ENCODE data around the gene MRPL52. TPM values are rescaled to one million over a fixed set of nuclear protein-coding genes. Genes with fewer than 3 reads are reported as not detected.

MRPL52 gene
- total and polyA plus RNA-seq, 2 of the 13 experiments (the other 11 are each of a cell fraction or from before 2014, with no cell fraction given), result 118 to 329 TPM

DNA sequence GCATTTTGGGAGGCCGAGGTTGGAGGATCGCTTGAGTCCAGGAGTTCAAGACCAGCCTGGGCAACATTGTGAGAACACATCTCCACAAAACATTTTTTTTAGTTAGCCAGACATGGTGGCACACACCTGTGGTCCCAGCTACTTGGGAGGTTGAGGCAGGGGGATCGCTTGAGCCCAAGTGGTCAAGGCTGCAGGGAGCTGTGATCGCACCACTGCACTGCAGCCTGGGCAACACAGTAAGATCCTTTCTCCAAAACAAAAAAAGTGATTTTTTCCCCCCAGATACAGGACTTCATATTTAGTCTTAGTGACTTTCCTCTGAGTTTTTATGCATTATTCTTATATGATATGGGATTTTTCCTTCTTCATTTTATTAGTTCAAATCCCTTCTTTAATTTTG, 43.0 kb upstream of the MRPL52 start:
- in situ Hi-C loops (cut with HindIII; ENCODE audit: extremely low pct_ligation_motif_present, low pct_unique_long_range_greater_than_20kb), result no loop called here
- Histone ChIP-seq H3K9me3 (ENCODE audit: low read length) (no peaks in the 10 kb centered on the region), H3K27me3 (ENCODE audit: control insufficient read depth in 1 of 2, insufficient read depth in 2 of 2, low read length in 2 of 2) (no peaks in the 10 kb centered on the region; a peak in 1 of 5 replicates), H3K79me2 (ENCODE audit: insufficient read depth, low read length) (no peaks in the 10 kb centered on the region), H2AFZ (ENCODE audit: low read length) (no peak overlapping the region), H3K4me2 (ENCODE audit: low read depth, low read length) (no peak overlapping the region), H3K4me1 (ENCODE audit: insufficient read depth, low read length) (no peaks in the 10 kb centered on the region), H3K36me3 (replicated peaks in 1 of 2; ENCODE audit: control insufficient read depth in 1 of 2, insufficient read depth in 2 of 2, low read length in 2 of 2) (no peaks in the 10 kb centered on the region), H4K20me1 (ENCODE audit: insufficient read depth, low read length) (no peaks in the 10 kb centered on the region), H3K4me3 (replicated peaks in 1 of 3; ENCODE audit: insufficient read depth in 1 of 3, low read depth in 2 of 3, low read length in 3 of 3) (no peak overlapping the region), H3K27ac (ENCODE audit: extremely low read length, insufficient read depth, low read length) (no peak overlapping the region), H3K9ac (ENCODE audit: insufficient read depth, low read depth, low read length) (no peak overlapping the region)
- TF ChIP-seq ZMYM3 (CRISPR knock-in tag; IDR thresholded peaks at IDR 0.05) (0 out of 2 replicates have a peak, but pooled peaks have one; percentile 26), ZNF121 (CRISPR knock-in tag; IDR thresholded peaks at IDR 0.05) (peak; percentile 69), DNMT3B (CRISPR knock-in tag; conservative IDR thresholded peaks at IDR 0.05) (no peak)
- TF ChIP-seq, protein P1, sequence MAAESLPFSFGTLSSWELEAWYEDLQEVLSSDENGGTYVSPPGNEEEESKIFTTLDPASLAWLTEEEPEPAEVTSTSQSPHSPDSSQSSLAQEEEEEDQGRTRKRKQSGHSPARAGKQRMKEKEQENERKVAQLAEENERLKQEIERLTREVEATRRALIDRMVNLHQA (CRISPR knock-in tag; IDR thresholded peaks at IDR 0.05), result no peak
- intact Hi-C loops (cut with micrococcal nuclease; ENCODE audit: unreplicated experiment), result no loop called here
- DNase-seq (ENCODE audit: low spot score) (no peak), ATAC-seq (no peak), FAIRE-seq (no peak)
- BruUV-seq (replicated peaks), result no TSS peak
- 76% methylated on average over 4 of the region's 4 CpGs for WGBS (ENCODE audit: low lambda C conversion rate)
- ChIA-PET CTCF (ENCODE audit: low intra/inter-chr PET ratio, low total read pairs) (no interaction called here), POLR2A (no interaction called here)

DNA sequence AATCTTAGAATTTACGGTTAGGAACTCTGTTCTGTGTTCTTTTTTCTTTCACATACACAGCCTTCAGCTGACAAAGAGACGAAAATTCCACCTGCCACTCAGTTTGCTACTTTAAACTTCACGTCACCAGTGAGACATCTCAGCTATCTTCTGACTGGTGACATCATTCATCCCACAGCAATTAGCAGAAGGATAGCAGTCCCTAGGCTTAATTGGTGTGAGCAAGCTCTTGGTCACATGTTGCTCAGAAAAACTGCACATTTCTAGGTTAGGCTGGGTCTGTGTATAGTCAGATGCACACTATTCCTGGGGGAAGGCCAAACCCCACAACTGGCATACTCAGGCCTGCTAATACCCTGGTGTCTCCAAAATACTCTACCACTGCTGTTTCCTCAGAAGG, 38.4 kb upstream of the MRPL52 start:
- H3K4me2 ChIP-seq (ENCODE audit: low read depth, low read length), result no peak overlapping the region
- H4K20me1 ChIP-seq (ENCODE audit: insufficient read depth, low read length), result no peaks in the 10 kb centered on the region
- no peak overlapping the region for H2AFZ ChIP-seq (ENCODE audit: low read length)
- no peak overlapping the region for H3K4me3 ChIP-seq (replicated peaks in 1 of 3; ENCODE audit: insufficient read depth in 1 of 3, low read depth in 2 of 3, low read length in 3 of 3)
- no peak overlapping the region for H3K27ac ChIP-seq (ENCODE audit: extremely low read length, insufficient read depth, low read length)
- no peaks in the 10 kb centered on the region for H3K9me3 ChIP-seq (ENCODE audit: low read length)
- peak; percentile 11; the same call in 1 of the 3 replicates for ATAC-seq
- ChIA-PET POLR2A (interaction anchor here (0.7 to 1.6 kb wide), 3 partner anchors 25 to 202 kb away, joined by 3 to 5 read pairs (median 3); partner anchors contain the start of gene OXA1L), CTCF (ENCODE audit: low intra/inter-chr PET ratio, low total read pairs) (no interaction called here)
- H3K79me2 ChIP-seq (ENCODE audit: insufficient read depth, low read length), result no peaks in the 10 kb centered on the region
- no peak for FAIRE-seq
- H3K4me1 ChIP-seq (ENCODE audit: insufficient read depth, low read length), result peaks cover 17% of the 10 kb centered on the region
- WGBS (ENCODE audit: low lambda C conversion rate), result 24% methylated on average over 3 of the region's 3 CpGs
- no TSS peak for BruUV-seq (replicated peaks)
- no peak for DNase-seq (ENCODE audit: low spot score)
- no peak overlapping the region for H3K9ac ChIP-seq (ENCODE audit: insufficient read depth, low read depth, low read length)
- intact Hi-C loops (cut with micrococcal nuclease; ENCODE audit: unreplicated experiment), result no loop called here
- H3K27me3 ChIP-seq (ENCODE audit: control insufficient read depth in 1 of 2, insufficient read depth in 2 of 2, low read length in 2 of 2), result no peaks in the 10 kb centered on the region; a peak in 1 of 5 replicates
- H3K36me3 ChIP-seq (replicated peaks in 1 of 2; ENCODE audit: control insufficient read depth in 1 of 2, insufficient read depth in 2 of 2, low read length in 2 of 2), result no peaks in the 10 kb centered on the region
- in situ Hi-C loops (cut with HindIII; ENCODE audit: extremely low pct_ligation_motif_present, low pct_unique_long_range_greater_than_20kb), result no loop called here
- TF ChIP-seq, protein P2, sequence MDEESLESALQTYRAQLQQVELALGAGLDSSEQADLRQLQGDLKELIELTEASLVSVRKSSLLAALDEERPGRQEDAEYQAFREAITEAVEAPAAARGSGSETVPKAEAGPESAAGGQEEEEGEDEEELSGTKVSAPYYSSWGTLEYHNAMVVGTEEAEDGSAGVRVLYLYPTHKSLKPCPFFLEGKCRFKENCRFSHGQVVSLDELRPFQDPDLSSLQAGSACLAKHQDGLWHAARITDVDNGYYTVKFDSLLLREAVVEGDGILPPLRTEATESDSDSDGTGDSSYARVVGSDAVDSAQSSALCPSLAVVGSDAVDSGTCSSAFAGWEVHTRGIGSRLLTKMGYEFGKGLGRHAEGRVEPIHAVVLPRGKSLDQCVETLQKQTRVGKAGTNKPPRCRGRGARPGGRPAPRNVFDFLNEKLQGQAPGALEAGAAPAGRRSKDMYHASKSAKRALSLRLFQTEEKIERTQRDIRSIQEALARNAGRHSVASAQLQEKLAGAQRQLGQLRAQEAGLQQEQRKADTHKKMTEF (CRISPR knock-in tag; IDR thresholded peaks at IDR 0.05), result no peak
- TF ChIP-seq ZBTB21 (CRISPR knock-in tag; IDR thresholded peaks at IDR 0.05), result 0 out of 2 replicates have a peak, but pooled peaks have one; percentile 50
- TF ChIP-seq CREB1 (IDR thresholded peaks at IDR 0.05), result peak; percentile 91
- TF ChIP-seq CREB1 (CRISPR knock-in tag; IDR thresholded peaks at IDR 0.05), result no peak
- TF ChIP-seq, protein P3, sequence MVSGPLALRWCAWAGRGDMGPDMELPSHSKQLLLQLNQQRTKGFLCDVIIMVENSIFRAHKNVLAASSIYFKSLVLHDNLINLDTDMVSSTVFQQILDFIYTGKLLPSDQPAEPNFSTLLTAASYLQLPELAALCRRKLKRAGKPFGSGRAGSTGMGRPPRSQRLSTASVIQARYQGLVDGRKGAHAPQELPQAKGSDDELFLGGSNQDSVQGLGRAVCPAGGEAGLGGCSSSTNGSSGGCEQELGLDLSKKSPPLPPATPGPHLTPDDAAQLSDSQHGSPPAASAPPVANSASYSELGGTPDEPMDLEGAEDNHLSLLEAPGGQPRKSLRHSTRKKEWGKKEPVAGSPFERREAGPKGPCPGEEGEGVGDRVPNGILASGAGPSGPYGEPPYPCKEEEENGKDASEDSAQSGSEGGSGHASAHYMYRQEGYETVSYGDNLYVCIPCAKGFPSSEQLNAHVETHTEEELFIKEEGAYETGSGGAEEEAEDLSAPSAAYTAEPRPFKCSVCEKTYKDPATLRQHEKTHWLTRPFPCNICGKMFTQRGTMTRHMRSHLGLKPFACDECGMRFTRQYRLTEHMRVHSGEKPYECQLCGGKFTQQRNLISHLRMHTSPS (CRISPR knock-in tag; IDR thresholded peaks at IDR 0.05; ENCODE audit: low read depth), result no peak
- no peak for TF ChIP-seq RORA (CRISPR knock-in tag; IDR thresholded peaks at IDR 0.05)
- no peak for TF ChIP-seq MAFK (conservative IDR thresholded peaks at IDR 0.05 in 1 of 2, IDR thresholded peaks at IDR 0.05 in 1 of 2; ENCODE audit: low read length in 2 of 2)
- TF ChIP-seq, protein P4, sequence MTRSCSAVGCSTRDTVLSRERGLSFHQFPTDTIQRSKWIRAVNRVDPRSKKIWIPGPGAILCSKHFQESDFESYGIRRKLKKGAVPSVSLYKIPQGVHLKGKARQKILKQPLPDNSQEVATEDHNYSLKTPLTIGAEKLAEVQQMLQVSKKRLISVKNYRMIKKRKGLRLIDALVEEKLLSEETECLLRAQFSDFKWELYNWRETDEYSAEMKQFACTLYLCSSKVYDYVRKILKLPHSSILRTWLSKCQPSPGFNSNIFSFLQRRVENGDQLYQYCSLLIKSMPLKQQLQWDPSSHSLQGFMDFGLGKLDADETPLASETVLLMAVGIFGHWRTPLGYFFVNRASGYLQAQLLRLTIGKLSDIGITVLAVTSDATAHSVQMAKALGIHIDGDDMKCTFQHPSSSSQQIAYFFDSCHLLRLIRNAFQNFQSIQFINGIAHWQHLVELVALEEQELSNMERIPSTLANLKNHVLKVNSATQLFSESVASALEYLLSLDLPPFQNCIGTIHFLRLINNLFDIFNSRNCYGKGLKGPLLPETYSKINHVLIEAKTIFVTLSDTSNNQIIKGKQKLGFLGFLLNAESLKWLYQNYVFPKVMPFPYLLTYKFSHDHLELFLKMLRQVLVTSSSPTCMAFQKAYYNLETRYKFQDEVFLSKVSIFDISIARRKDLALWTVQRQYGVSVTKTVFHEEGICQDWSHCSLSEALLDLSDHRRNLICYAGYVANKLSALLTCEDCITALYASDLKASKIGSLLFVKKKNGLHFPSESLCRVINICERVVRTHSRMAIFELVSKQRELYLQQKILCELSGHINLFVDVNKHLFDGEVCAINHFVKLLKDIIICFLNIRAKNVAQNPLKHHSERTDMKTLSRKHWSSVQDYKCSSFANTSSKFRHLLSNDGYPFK (CRISPR knock-in tag; IDR thresholded peaks at IDR 0.05; ENCODE audit: borderline replicate concordance), result no peak
- TF ChIP-seq ZNF44 (CRISPR knock-in tag; IDR thresholded peaks at IDR 0.05), result no peak

All from HepG2 (cell line).